ENCODE data around the gene PATL2.

PATL2 gene

DNA sequence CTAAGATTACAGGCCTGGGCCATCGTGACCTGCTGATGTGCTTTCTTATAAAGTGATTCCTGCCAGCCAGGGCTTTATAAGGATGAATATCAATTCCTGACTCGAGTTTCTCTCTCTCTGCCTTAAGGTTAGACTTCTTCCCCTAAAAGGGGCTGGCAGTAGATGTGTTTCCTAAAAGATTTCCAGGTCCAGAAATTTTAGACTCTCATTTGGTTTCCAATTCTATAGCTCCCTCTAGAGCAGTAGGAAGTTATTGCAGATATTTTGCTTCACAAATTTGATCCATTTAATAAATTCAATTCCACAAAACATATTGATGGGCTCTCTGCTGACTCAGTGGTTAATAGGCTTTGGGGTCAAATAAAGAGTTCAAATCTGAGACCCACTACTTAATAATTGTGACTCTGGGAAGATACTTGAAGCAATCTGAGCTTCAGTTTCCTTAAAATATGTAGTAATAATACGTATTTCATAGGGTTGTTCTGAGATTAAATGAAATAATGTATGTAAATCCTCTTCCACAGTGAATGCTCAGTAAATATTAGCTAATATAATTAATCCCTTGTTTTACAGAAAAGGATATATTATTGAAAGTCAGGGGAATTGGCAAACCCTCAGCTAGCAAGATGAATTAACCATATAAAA is 27.3 kb upstream of the PATL2 start:
- no peak overlapping the region for H3K14ac ChIP-seq (ENCODE audit: low read length)
- no peaks in the 10 kb centered on the region for H3K79me1 ChIP-seq (ENCODE audit: low read depth, low read length)
- no peaks in the 10 kb centered on the region for H3K4me1 ChIP-seq (ENCODE audit: control insufficient read depth in 2 of 2, insufficient read depth in 1 of 2, low read depth in 1 of 2, low read length in 2 of 2)
- no peak overlapping the region for H3K9ac ChIP-seq (ENCODE audit: low read depth, low read length, poor library complexity)
- H3K4me3 ChIP-seq (ENCODE audit: low read length in 2 of 2) = no peak overlapping the region
- H4K91ac ChIP-seq (ENCODE audit: low read depth, low read length, poor library complexity) = no peak overlapping the region
- H2AFZ ChIP-seq (ENCODE audit: low read length) = no peak overlapping the region
- H3K18ac ChIP-seq (ENCODE audit: low read length) = no peak overlapping the region
- H3K9me3 ChIP-seq (replicated peaks in 1 of 2; ENCODE audit: control insufficient read depth in 2 of 2, insufficient read depth in 1 of 2, low read depth in 1 of 2, low read length in 2 of 2) = no peaks in the 10 kb centered on the region
- H3K27ac ChIP-seq (replicated peaks; ENCODE audit: low read length) = no peak overlapping the region
- no peak overlapping the region for H2BK5ac ChIP-seq (ENCODE audit: low read length)
- H2BK15ac ChIP-seq (ENCODE audit: low read length) = no peak overlapping the region
- H4K8ac ChIP-seq (ENCODE audit: low read depth, low read length) = no peak overlapping the region
- H3K23ac ChIP-seq (ENCODE audit: low read depth, low read length, poor library complexity) = no peak overlapping the region
- no CpG with 5 or more reads among the region's 3 CpGs for WGBS, 2 donors (ENCODE audit: extremely low coverage in 2 of 2, insufficient read length in 2 of 2, insufficient replicate concordance in 1 of 2)
- H2BK120ac ChIP-seq (ENCODE audit: low read depth, low read length) = no peak overlapping the region
- no peaks in the 10 kb centered on the region for H3K27me3 ChIP-seq (ENCODE audit: control insufficient read depth in 3 of 3, insufficient read depth in 3 of 3, low read depth in 1 of 3, low read length in 3 of 3)
- no peaks in the 10 kb centered on the region for H3K36me3 ChIP-seq (replicated peaks in 1 of 2; ENCODE audit: control insufficient read depth in 2 of 2, insufficient read depth in 2 of 2, low read length in 2 of 2)
- peak; percentile 20 for DNase-seq (ENCODE audit: low spot score)
- no peak overlapping the region for H3K4ac ChIP-seq (ENCODE audit: low read length)
- no peak overlapping the region for H2BK12ac ChIP-seq (ENCODE audit: low read length)
- no peak overlapping the region for H3K4me2 ChIP-seq (ENCODE audit: insufficient read depth, low read length, poor library complexity, severe bottlenecking)
- no peak overlapping the region for H2AK5ac ChIP-seq (ENCODE audit: low read depth, low read length)

DNA sequence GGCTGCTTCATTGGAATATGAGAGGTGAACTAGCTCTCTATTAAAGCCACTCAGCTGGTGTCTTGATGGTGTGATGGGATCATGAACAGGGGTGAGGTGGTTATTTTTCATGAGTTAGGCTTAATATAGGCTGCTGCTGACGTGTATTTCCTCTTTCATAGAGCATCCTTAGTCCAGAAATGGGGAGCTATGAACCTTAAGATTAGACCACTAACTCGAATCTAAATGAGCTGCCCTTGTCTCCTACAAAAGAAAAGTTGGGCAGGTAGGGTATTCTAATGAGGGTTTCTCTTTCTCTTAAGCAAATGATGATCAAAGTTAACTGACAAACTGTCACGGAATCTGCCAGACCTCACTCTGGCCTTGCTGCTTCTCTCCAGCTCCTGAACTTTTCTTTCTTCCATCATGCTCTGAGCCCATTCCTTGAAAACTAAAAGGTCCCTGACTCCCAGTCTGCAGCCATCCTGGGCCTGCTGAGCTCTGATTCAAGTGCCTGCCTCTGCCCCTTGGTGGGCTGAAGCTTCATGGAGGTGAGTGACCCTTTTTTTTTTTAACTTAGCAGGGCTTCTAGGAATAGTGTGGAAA is 25.1 kb upstream of the PATL2 start, which contains the start of gene TRIM69:
Gene TRIM69, plus strand, starts transcription at position 348 of the 585 bp plus-strand sequence. Its CDS starts 177 bp downstream, at position 525.
- DNase-seq (ENCODE audit: low spot score) = no peak
- H3K14ac ChIP-seq (ENCODE audit: low read length) = no peak within 1 kb of the TSS
- no peaks in the 10 kb centered on the region for H3K79me1 ChIP-seq (ENCODE audit: low read depth, low read length)
- no peak within 1 kb of the TSS for H3K4me2 ChIP-seq (ENCODE audit: insufficient read depth, low read length, poor library complexity, severe bottlenecking)
- no peak within 1 kb of the TSS for H3K9ac ChIP-seq (ENCODE audit: low read depth, low read length, poor library complexity)
- no peak within 1 kb of the TSS for H2BK5ac ChIP-seq (ENCODE audit: low read length)
- no peak within 1 kb of the TSS for H4K8ac ChIP-seq (ENCODE audit: low read depth, low read length)
- no peak within 1 kb of the TSS for H3K27ac ChIP-seq (replicated peaks; ENCODE audit: low read length)
- H3K27me3 ChIP-seq (ENCODE audit: control insufficient read depth in 3 of 3, insufficient read depth in 3 of 3, low read depth in 1 of 3, low read length in 3 of 3) = no peaks in the 10 kb centered on the region
- H3K18ac ChIP-seq (ENCODE audit: low read length) = no peak within 1 kb of the TSS
- H3K4ac ChIP-seq (ENCODE audit: low read length) = no peak within 1 kb of the TSS
- H4K91ac ChIP-seq (ENCODE audit: low read depth, low read length, poor library complexity) = no peak within 1 kb of the TSS
- no peak within 1 kb of the TSS for H2BK12ac ChIP-seq (ENCODE audit: low read length)
- no peak within 1 kb of the TSS for H3K23ac ChIP-seq (ENCODE audit: low read depth, low read length, poor library complexity)
- peaks cover 0 to 13% of the 10 kb centered on the region in 2 donors for H3K36me3 ChIP-seq (replicated peaks in 1 of 2; ENCODE audit: control insufficient read depth in 2 of 2, insufficient read depth in 2 of 2, low read length in 2 of 2)
- WGBS, 2 donors (ENCODE audit: extremely low coverage in 2 of 2, insufficient read length in 2 of 2, insufficient replicate concordance in 1 of 2) = no CpG with 5 or more reads among the region's 3 CpGs
- no peak within 1 kb of the TSS for H2AFZ ChIP-seq (ENCODE audit: low read length)
- no peak within 1 kb of the TSS for H3K4me3 ChIP-seq (ENCODE audit: low read length in 2 of 2)
- H2BK120ac ChIP-seq (ENCODE audit: low read depth, low read length) = no peak within 1 kb of the TSS
- H2AK5ac ChIP-seq (ENCODE audit: low read depth, low read length) = no peak within 1 kb of the TSS
- no peak within 1 kb of the TSS for H2BK15ac ChIP-seq (ENCODE audit: low read length)
- no peaks in the 10 kb centered on the region for H3K9me3 ChIP-seq (replicated peaks in 1 of 2; ENCODE audit: control insufficient read depth in 2 of 2, insufficient read depth in 1 of 2, low read depth in 1 of 2, low read length in 2 of 2)
- H3K4me1 ChIP-seq (ENCODE audit: control insufficient read depth in 2 of 2, insufficient read depth in 1 of 2, low read depth in 1 of 2, low read length in 2 of 2) = no peaks in the 10 kb centered on the region

DNA sequence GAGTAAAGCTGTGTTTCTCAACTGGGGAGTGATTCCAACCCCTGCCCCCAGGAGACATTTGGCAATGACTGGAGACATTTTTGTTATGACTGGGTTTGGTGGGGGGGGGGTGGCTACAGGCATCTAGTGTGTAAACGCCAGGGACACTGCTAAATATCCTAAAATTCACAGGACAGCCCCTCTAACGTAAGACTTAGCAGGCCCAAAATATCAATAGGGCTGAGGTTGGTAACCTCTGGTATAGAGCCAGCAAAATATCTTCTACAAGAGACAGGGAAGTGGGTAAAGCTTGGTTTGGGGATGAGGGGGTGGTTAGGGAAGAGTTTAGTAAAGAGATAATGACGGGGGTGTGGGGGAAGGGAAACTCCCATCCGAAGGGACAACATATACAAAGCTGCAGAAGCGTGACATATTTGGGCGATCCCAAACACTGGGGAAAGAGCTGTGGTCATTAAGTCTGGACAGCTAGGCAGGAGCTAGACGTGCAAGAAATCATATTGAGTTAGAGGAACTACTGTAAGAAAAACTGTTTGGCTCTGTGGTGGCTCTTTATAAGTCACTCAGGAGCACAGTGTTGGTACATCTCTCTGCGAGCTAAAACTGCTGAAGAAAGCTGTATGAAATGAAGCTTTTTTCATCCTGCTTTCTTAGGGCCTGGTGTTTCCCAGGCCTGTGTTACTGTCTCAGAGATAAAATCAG is 24.5 kb upstream of the PATL2 start:
- no peak overlapping the region for H4K91ac ChIP-seq (ENCODE audit: low read depth, low read length, poor library complexity)

GRCh38 chr15:44734839-44735481 is 23.8 kb upstream of the PATL2 start:
- no peak overlapping the region for H3K4me2 ChIP-seq (ENCODE audit: insufficient read depth, low read length, poor library complexity, severe bottlenecking)
- no peak overlapping the region for H2AFZ ChIP-seq (ENCODE audit: low read length)
- DNase-seq (ENCODE audit: low spot score) = no peak
- H3K23ac ChIP-seq (ENCODE audit: low read depth, low read length, poor library complexity) = no peak overlapping the region
- no peak overlapping the region for H3K9ac ChIP-seq (ENCODE audit: low read depth, low read length, poor library complexity)
- no peak overlapping the region for H3K27ac ChIP-seq (replicated peaks; ENCODE audit: low read length)
- H2BK5ac ChIP-seq (ENCODE audit: low read length) = no peak overlapping the region
- peaks cover 0 to 14% of the 10 kb centered on the region in 2 donors for H3K36me3 ChIP-seq (replicated peaks in 1 of 2; ENCODE audit: control insufficient read depth in 2 of 2, insufficient read depth in 2 of 2, low read length in 2 of 2)
- H3K4ac ChIP-seq (ENCODE audit: low read length) = no peak overlapping the region
- no peak overlapping the region for H2BK12ac ChIP-seq (ENCODE audit: low read length)
- WGBS, 2 donors (ENCODE audit: extremely low coverage in 2 of 2, insufficient read length in 2 of 2, insufficient replicate concordance in 1 of 2) = no CpG with 5 or more reads among the region's 2 CpGs
- H3K79me1 ChIP-seq (ENCODE audit: low read depth, low read length) = no peaks in the 10 kb centered on the region
- H4K8ac ChIP-seq (ENCODE audit: low read depth, low read length) = no peak overlapping the region
- no peak overlapping the region for H2BK15ac ChIP-seq (ENCODE audit: low read length)
- no peaks in the 10 kb centered on the region for H3K4me1 ChIP-seq (ENCODE audit: control insufficient read depth in 2 of 2, insufficient read depth in 1 of 2, low read depth in 1 of 2, low read length in 2 of 2)
- no peak overlapping the region for H2BK120ac ChIP-seq (ENCODE audit: low read depth, low read length)
- no peak overlapping the region for H3K14ac ChIP-seq (ENCODE audit: low read length)
- no peaks in the 10 kb centered on the region for H3K9me3 ChIP-seq (replicated peaks in 1 of 2; ENCODE audit: control insufficient read depth in 2 of 2, insufficient read depth in 1 of 2, low read depth in 1 of 2, low read length in 2 of 2)
- H4K91ac ChIP-seq (ENCODE audit: low read depth, low read length, poor library complexity) = no peak overlapping the region
- no peak overlapping the region for H3K4me3 ChIP-seq (ENCODE audit: low read length in 2 of 2)
- H3K27me3 ChIP-seq (ENCODE audit: control insufficient read depth in 3 of 3, insufficient read depth in 3 of 3, low read depth in 1 of 3, low read length in 3 of 3) = no peaks in the 10 kb centered on the region
- H2AK5ac ChIP-seq (ENCODE audit: low read depth, low read length) = no peak overlapping the region
- no peak overlapping the region for H3K18ac ChIP-seq (ENCODE audit: low read length)

More for the DNA sequence above, 24.5 kb upstream of the PATL2 start:
- Histone ChIP-seq H3K4me1 (ENCODE audit: control insufficient read depth in 2 of 2, insufficient read depth in 1 of 2, low read depth in 1 of 2, low read length in 2 of 2) (no peaks in the 10 kb centered on the region), H2BK15ac (ENCODE audit: low read length) (no peak overlapping the region), H3K27ac (replicated peaks; ENCODE audit: low read length) (no peak overlapping the region), H3K9me3 (replicated peaks in 1 of 2; ENCODE audit: control insufficient read depth in 2 of 2, insufficient read depth in 1 of 2, low read depth in 1 of 2, low read length in 2 of 2) (no peaks in the 10 kb centered on the region), H3K4me2 (ENCODE audit: insufficient read depth, low read length, poor library complexity, severe bottlenecking) (no peak overlapping the region), H2BK12ac (ENCODE audit: low read length) (no peak overlapping the region), H3K4me3 (ENCODE audit: low read length in 2 of 2) (no peak overlapping the region), H3K14ac (ENCODE audit: low read length) (no peak overlapping the region), H3K27me3 (ENCODE audit: control insufficient read depth in 3 of 3, insufficient read depth in 3 of 3, low read depth in 1 of 3, low read length in 3 of 3) (no peaks in the 10 kb centered on the region), H2BK5ac (ENCODE audit: low read length) (no peak overlapping the region), H2AK5ac (ENCODE audit: low read depth, low read length) (no peak overlapping the region), H3K4ac (ENCODE audit: low read length) (no peak overlapping the region), H3K79me1 (ENCODE audit: low read depth, low read length) (no peaks in the 10 kb centered on the region), H2BK120ac (ENCODE audit: low read depth, low read length) (no peak overlapping the region), H3K18ac (ENCODE audit: low read length) (no peak overlapping the region), H3K36me3 (replicated peaks in 1 of 2; ENCODE audit: control insufficient read depth in 2 of 2, insufficient read depth in 2 of 2, low read length in 2 of 2) (peaks cover 0 to 14% of the 10 kb centered on the region in 2 donors), H3K9ac (ENCODE audit: low read depth, low read length, poor library complexity) (no peak overlapping the region), H4K8ac (ENCODE audit: low read depth, low read length) (no peak overlapping the region), H3K23ac (ENCODE audit: low read depth, low read length, poor library complexity) (no peak overlapping the region), H2AFZ (ENCODE audit: low read length) (no peak overlapping the region)
- WGBS, 2 donors (ENCODE audit: extremely low coverage in 2 of 2, insufficient read length in 2 of 2, insufficient replicate concordance in 1 of 2) = 100% methylated on average over 1 of the region's 8 CpGs; no CpG with 5 or more reads in 1 of the 2 donors
- no peak for DNase-seq (ENCODE audit: low spot score)

All from neuronal stem cell (in vitro differentiated cells).